AG08396 (cell line): Measurements from ENCODE around the gene KCNK16.
A peak's percentile ranks its signal among the peaks of the same experiment; 100 is the strongest.
"Not testable (repeated sequence)": the region's sequence is repeated elsewhere in the genome, so short reads cannot be mapped to it uniquely, and the experiment has no call there.

Experiments used
- DNase-seq: peaks from one replicate; pipeline ENCODE4 v3.0.0; 2012; ENCODE audit warnings: low spot score, mixed read lengths

Gene KCNK16

DNA sequence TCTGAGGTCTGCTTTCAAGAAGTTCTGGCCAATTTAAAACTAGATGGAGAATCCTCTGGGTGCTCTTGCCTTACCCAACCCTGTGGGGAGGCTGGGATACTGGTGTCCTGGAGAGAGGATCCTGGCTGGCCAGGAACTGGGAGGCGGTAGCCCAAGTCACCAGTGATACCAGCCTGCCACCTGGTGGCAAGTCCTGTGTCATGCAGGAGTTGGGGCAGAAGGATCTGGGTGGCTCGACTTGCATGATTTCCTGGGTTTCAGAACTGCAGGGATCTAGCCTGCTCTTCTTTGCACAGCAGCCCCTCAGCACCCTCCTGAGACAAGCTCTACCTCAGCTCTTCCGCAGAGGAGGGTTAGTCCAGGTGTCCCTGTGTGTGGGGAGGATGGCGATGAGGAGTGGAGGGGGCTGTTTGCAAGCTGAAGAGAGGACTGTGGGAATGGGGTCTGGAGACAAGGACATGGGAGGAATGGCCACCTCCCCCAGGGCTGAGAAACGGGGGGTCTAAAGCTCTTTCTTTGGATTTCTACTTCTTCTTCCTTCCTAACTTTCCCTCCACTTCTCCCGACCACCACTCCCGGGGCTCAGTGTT lies 12.5 kb downstream of the KCNK16 start:
- DNase-seq: peak; percentile 88

DNA sequence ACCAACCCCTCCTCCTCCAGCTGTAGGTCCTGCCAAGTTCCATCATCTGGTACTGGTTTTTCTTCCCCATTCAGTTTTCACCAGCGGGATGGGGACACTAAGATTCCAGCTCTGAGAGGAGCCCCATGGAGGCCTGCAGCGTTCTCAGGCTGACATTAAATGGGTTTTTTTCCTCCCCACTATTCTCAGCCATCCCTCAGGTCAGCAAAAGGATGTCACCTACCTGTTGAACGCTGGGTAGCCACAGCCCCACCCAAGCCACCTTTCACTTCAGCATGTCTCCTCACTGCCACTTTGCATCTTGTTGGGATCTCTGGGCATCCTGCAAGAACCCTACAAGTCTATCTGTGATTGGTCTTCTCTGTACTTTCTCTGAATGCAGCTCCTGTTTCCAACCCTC lies 15.0 kb downstream of the KCNK16 start:
- DNase-seq: no peak

DNA sequence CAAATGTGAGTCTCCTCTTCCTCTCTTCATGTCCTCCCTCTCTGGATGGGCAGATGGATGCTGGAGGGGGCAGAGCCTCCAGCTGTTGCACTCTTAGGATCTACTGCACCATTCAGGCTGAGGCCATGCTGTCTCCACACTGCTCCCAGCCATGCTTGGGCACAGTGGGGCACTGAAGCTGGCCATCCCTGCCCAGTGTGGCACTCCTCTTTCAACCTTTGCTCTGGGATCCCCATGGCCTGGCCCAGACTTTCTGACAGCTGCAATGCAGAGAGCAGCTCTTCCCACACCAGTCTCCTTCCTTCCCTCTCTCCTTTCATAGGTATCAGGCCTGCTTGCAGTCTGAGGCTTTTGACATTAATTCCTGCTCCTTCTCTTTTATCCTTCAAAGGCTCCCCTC lies 17.6 kb downstream of the KCNK16 start:
- no peak for DNase-seq

DNA sequence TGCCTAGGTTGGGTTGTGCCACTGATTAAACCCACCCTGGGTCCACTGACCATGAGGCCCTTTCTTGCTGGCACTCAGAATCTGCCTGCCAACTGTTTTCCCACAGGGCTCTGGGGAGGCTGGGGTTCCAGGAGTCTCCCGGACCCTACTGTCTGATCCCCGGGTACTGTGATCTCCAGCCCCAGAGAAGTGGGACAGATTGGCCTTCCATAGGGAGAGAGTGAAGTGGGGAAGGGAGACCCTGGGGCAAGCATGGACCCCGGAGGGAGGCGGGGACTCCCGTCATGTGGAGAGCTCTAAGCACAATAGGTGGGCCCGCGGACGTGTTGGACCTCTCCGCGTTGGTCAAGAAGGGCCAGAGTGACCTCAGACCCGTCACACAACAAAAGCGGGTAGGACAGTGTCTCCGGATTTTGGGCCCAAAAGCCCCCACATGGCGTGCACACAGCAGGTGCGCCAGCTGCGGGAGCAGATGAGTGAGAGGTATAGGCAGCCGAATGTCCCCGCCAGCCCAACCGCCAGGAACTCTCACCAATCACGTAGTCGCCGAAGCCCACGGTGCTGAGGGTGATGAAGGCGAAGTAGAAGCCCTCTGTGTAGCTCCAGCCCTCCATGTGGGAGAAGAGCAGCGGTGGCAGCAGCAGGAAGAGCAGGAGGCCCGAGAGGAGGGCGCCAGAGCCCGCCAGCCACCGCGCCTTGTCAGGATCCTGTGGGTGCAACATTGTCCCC lies 18.9 kb downstream of the KCNK16 start:
- no peak for DNase-seq

DNA sequence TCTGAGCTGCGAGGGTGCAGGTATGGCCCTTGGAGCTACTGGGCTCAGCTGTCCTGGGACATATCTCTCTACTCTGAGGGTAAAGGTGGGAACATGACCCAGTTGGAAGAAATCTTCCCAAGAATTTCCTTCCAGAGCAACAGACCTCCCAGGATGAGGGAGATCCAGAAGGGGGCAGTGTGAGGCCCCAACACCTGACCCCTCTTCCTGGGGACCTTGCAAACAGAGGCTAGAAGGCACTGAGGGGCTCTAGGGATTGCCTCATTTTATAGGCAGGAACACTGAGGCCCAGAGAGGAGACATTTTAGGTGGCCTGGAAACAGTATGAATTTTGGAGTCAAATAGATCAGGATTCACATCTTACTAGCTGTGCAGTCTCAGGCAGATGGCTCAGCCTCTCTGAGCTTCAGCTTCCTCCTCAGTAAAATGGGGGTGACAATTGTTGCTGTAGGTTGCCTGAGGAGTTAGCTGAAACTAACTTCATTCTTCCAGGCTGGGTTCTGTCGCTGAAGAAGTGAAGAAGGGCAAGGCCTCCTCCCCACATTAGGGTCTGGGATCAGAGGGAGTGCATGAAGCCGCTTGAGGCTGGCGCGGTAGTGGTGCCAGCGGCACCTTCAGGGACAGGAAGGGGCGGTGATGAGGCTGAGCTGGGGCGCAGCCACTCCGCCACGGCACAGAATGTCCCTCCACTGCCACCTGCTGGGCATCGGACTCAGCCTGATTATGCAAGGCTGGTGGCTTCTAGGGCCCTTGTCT lies 19.7 kb downstream of the KCNK16 start:
- DNase-seq: peak; percentile 89

DNA sequence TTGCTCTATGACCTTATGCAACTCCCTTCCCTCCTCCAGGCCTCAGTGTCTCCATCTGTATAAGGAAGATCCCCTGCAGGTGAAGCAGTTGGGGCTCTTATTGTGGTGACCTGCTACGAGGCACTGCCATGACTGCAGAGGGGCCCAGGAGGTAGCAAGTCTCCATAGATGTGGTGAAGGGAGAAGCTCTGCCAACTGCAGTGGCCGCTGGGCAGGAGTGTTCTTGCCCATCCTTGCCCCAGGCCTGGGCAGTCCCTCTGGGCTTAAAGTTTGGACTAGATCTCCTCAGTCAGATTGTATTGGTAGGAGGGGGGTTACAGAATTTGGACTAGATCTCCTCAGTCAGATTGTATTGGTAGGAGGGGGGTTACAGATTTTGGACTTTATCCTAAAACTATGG lies 20.5 kb downstream of the KCNK16 start:
- DNase-seq: no peak

DNA sequence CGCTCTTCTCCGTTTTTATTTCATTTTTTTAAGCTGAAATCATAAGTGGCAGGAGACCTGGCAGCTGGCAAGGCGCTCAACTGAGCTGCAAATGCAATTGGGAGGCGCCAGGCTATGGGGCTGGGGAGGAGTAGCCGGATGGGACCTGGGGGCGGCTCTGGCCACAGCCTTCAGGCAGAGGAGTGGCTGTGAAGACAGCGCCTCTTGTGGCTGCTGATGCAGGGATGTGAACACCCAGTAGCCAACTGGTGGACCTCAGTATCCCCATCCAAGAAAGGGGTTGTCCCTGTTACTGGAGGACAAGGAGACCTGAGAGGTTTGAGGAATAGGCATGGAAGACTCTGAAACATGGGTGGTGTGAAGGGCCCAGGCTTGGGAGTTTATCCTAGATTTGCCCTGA lies 20.9 kb downstream of the KCNK16 start:
- no peak for DNase-seq

DNA sequence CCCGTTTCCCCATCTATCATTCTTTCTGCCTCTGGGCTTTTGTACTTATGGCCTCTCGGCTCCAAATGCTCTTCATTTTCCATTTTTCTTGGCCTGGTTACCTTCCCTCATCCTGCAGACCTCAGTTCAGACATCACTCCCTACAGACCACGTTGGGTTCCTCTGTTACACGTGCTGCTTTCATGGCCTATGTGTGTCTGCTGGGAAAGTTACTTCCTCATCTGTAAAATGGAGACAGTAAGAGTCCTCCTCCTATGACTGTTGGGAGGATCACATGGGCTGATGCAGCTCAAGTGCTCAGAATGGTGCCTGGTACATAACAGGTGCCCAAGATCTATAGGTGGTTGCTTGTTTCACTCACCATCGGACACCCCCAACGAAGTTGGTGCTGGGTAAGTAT lies 21.8 kb downstream of the KCNK16 start:
- DNase-seq: no peak

DNA sequence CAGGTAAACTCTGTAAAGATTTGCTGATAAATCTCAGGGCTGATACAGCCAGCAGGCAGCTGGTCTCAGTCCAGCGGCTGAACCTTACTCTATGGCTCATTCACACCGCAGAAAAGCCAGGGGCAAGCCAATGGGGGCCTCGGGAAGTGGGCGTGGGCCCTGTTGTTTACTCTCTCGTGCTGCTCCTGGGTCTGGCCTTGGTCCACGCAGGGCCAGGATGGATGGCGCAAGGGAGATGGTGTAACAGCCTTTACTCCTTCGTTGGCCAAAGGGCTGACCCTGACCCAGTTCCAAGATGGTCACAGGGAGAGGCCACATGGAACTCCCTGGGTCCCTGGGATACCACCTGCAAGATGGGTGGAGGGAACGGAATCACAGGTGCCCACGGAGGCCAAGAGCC lies 24.4 kb downstream of the KCNK16 start:
- no peak for DNase-seq

DNA sequence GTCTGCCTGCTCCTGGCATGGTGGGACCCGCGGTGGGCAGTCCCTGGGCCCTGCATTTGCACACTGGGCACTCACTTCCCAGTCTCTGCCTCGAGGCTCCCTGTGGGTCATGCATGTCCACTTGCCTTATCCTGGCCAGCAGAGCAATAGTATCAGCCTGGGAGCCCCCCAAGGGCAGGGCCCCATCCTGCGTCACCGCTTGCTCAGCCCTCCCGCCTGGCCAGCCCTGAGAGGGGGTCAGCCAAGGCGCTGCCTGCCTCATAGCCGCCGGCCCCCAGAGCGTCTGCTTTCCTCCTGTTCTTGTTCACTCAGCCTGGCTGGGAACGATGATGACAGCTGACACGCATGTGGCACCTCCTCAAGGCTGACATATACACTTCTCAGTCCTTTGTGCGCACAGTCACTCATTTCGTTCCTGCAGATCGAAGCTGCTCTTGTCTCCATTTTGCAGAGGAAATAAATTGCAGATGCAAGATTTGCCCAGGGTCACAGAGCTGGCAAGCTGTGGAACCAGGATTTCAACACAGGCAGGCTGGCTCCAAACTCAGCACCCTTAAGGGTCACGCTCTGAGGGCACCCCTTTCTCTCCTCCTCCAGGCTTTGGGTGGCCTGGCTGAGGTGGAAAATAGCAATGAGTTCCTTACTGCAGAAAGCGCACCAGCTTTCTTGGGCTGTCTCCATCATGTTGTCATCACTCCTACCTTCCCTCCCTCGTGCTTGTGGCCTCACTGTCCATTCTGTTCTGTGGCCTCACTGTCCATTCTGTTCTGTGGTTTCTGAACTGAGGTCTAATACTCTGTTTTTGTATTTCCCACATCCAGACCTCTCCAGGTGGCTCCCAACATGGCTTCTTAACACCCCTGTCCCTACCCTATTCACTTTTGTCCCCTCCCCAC lies 25.5 kb downstream of the KCNK16 start:
- DNase-seq: no peak

DNA sequence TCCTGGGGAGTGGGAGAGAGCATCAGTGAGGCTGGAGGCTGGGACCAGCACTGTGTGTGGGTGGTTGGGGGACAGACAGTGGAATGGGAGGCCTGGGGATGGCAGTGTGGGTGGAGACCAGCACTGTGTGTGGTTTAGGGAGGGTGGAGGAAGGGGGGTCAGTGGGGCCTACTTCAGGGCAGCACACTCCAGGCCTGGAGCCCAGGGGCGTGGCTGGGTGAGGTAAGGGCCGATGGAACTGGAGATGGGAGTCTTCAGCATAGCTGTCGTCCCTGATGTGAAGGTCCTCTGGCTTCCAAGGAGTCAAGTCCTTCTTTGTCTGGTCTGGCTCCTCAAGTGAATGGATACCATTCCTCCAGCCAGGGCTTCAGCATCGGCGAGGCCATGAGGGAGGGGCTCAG lies 26.9 kb downstream of the KCNK16 start:
- DNase-seq: no peak

DNA sequence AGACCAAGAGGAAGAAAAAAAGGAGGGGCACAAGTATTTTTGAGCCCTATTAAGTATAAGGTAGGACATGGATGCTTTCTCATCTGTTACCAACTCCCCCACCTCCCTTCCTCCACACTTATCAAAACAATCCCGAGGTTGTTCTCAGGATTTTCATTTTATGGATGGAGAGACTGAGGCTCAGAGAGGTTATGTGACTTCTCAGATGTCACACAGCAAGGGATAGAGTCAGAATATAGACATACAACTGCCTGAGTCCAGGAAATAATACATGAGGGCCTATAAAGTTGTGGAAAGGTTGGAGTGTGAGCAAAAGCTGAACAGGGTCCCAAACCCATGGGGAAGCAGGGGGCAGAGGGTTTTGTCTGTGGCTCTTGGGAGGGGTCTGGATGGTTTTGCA lies 27.6 kb downstream of the KCNK16 start:
- DNase-seq: no peak

DNA sequence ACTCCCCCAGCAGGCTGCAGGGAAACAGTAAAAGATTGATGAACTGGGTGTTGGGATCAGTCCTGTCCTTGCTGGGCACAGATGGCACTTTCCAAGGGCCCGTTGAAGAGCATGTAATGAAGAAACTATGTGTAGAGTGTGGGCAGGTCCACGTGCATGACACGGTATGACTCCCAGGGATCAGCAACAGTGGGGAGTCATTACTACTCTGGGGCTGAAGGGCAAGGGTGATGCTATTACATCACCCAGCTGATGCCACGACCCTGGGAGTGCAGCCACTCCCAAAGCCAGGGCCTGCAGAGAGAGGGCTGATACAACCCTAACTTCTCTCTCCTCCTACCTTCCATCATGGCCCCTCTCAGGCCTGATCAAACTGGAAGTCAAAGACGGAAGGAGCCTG lies 28.4 kb downstream of the KCNK16 start:
- DNase-seq: no peak

DNA sequence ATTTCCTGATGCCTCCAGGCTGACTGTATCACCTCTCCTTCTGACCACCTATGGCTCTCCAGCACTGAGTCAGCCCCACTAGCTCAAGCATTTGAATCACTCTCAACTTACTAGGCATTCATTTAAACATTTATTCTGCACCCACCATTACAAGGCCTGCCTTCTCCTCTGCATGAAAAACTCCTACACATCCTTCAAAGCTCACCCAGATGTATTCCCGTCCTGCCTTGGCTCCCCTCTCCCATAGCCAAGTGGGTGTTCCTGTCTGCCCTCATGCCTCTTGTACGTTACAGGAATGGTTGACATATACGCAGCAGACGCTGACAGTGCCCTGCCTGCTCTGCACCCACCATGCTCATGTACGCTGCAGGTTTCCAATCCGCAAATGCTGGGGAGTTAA lies 29.9 kb downstream of the KCNK16 start:
- no peak for DNase-seq

DNA sequence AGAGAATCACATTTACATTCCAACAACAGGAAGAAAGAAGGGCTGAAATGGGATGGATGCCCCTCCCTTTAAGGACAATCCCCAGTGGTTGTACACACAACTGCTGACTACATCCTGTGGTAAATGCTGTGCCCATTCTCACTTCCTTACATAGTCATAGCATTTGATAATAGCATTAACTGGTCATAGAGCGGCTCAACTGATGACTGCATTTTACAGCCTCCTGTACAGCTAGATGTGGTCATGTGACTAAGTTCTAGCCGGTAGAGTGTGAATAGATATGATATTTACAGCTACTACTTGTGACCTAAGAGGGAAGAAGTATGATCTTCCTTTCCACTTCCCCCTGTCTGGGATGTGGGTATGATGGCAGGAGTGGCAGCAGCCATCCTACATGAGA lies 33.0 kb downstream of the KCNK16 start:
- DNase-seq: no peak

DNA sequence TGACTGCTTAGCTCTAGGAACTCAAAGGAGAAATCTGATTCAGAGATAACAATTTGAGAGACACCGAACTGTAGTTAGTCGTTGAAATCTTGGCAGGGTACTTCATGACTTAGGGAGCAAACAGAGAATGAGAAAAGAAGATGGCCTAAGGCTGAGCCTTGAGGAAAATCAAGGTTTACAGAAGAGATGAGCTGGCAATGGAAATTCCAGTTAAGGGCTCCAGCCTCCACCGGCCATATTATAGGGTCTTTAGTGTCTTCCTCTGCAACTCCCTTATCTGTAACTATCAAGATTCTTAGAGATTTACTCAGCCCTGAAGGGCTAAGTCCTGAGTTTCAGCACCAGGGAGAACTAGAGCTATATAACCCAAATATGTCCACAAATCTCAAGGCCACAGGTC lies 34.9 kb downstream of the KCNK16 start:
- no peak for DNase-seq

DNA sequence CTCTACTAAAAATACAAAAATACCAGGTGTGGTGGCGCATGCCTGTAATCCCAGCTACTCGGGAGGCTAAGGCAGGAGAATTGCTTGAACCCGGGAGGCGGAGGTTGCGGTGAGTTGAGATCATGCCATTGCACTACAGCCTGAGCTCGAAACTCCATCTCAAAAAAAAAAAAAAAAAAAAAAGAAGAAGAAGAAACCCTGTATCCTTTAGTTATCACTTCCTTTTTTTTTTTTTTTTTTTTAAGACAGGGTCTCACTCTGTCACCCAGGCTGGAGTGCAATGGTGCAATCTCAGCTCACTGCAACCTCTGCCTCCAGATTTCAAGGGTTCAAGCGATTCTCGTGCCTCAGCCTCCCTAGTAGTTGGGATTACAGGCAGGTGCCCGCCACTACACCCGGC lies 35.9 kb downstream of the KCNK16 start:
- not testable (repeated sequence) for DNase-seq

DNA sequence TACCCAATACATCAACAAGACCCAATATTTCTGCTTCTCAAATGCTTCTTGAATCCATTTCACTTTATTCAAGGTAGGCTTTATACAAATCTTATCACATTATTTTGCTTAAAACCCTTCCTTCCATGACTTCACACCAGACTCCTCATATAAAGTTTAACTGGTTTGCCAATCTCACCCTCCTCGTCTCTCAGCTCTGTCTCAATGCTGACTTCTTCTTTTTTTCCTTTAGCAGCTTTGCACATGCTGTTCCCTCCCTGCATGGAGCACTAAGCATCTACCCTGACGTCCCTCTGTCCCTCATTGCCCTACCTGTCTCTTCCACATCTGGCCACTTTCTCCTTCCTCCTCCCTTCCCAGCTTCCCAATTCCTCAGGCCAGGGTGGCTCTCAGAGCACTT lies 39.7 kb downstream of the KCNK16 start:
- no peak for DNase-seq

DNA sequence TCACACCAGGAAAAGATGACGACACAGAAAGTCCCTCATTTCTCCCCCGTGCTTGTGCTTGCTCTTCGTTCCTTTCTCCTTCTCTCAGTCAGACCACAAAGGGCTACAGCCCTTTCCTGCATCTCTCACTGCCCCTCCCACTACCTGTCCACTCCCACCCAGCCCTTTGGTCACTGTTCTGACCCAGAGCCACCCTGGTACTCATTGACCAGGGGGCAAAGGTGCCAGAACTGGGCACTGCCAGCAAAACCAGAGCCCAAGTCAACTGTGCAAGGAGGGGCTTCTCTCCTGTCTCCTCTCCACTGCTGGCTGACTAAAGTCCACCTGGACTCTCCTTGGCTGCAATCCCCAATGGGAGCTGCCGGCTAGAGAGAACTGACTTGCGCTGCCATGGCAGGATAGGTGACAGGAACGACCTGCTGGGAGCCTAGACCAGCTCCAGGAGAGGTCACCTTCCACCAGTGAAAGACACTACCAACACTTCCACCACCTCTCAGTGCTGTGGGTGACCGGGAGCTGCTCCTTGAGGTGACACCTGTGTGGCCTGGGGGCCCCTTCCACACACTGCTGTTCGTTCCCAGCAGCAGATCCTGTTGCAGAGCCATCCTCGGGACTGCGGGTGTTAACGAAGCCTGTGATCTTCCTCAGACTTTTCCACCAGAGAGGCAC lies 41.1 kb downstream of the KCNK16 start:
- DNase-seq: no peak

DNA sequence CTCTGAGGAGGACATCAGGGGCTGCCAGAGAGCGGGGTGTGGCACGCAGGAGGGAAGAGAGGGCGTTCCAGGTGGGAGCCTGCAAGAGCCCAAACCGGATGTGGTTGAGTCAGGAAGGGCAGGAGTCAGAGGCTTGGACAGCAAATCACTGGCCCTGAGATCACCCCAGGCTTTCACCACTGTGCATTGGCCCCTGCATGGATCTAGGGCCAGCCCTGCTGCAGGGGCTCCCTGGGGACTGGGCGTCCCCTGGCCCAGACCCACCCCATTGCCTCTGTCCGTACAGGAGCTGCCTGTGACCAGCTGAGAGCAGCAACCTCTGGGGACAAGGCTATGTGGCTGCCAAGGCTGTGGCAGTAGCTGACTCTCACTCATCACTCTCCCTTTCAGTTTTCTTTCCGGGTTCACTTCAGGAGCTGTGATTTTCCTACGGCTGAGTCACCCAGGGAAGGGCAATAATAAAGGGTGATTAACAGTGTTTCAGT lies 42.2 kb downstream of the KCNK16 start:
- DNase-seq: no peak

DNA sequence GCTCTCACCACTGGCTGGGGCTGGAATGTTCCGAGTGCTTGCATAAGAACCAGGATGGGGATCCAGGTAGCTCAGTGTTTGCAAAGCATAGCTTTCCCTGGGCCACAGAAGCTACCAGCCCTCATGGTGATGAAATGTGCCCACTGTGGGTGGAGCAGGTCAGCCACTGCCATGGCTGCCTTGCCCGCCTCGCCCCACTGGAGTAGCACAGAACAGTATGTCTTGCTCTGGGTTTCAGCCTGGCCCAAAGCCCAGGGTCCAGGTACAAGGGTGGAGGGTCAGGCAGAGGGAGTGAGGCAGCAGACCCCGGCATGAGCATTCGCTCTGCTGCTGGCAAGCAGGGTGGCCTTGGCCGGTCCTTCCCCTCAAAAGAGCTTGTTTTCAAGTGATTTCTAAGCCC lies 43.0 kb downstream of the KCNK16 start:
- no peak for DNase-seq
